Neural progenitor cell (in vitro differentiated cells): ENCODE data around the gene C19orf12. TPM values are rescaled to one million over a fixed set of nuclear protein-coding genes. Genes with fewer than 3 reads are reported as not detected.

Experiments
- DNase-seq: peaks from one replicate; pipeline ENCODE4 v3.0.0-alpha.2; 2016; ENCODE audit warnings: low spot score
- H2AFZ ChIP-seq: fragments of 200-600 bp; sonication (generic); replicated peaks from 2 replicates; pipeline ENCODE4 v1.6.1; 2016; ENCODE audit warnings: antibody characterized with exemption
- H3F3A ChIP-seq: fragments of 200-600 bp; sonication (generic); 2 replicates; pipeline ENCODE4 v1.6.1; 2016; ENCODE audit warnings: antibody characterized with exemption, low read depth
- H3K27ac ChIP-seq: fragments of 200-600 bp; sonication (generic); 2 replicates; pipeline ENCODE4 v1.5.1; 2016; ENCODE audit warnings: mild to moderate bottlenecking
- H3K27me3 ChIP-seq: fragments of 200-600 bp; sonication (generic); 2 replicates; pipeline ENCODE4 v1.6.1; 2016; ENCODE audit warnings: mild to moderate bottlenecking, moderate library complexity
- H3K36me3 ChIP-seq: fragments of 200-600 bp; sonication (generic); 2 replicates; pipeline ENCODE4 v1.5.1; 2016
- H3K4me1 ChIP-seq: fragments of 200-600 bp; sonication (generic); 2 replicates; pipeline ENCODE4 v1.6.1; 2016; ENCODE audit warnings: mixed run types
- H3K4me2 ChIP-seq: fragments of 200-600 bp; sonication (generic); 2 replicates; pipeline ENCODE4 v1.6.1; 2016
- H3K4me3 ChIP-seq: fragments of 200-600 bp; sonication (generic); 2 replicates; pipeline ENCODE4 v1.5.1; 2016
- H3K79me2 ChIP-seq: fragments of 200-600 bp; sonication (generic); 2 replicates; pipeline ENCODE4 v1.6.1; 2016; ENCODE audit warnings: low read depth
- H3K9ac ChIP-seq: fragments of 200-600 bp; sonication (generic); 2 replicates; pipeline ENCODE4 v1.6.1; 2016
- H3K9me3 ChIP-seq: fragments of 200-600 bp; sonication (generic); 2 replicates; pipeline ENCODE4 v1.5.1; 2016; ENCODE audit warnings: low read depth
- H4K20me1 ChIP-seq: fragments of 200-600 bp; sonication (generic); 2 replicates; pipeline ENCODE4 v1.6.1; 2016; ENCODE audit warnings: low read depth
- H3K27ac Mint-ChIP-seq: 3 replicates; pipeline ENCODE4 v1.8.0; 2021; ENCODE audit warnings: mixed read lengths
- H3K27me3 Mint-ChIP-seq: 2 replicates; pipeline ENCODE4 v1.8.0; 2022; ENCODE audit warnings: low read depth, mild to moderate bottlenecking, inconsistent platforms, moderate library complexity, mixed read lengths; ENCODE audit not compliant: insufficient read depth
- H3K36me3 Mint-ChIP-seq: 3 replicates; pipeline ENCODE4 v1.8.0; 2021; ENCODE audit warnings: mixed read lengths
- H3K4me1 Mint-ChIP-seq: 3 replicates; pipeline ENCODE4 v1.8.0; 2021; ENCODE audit warnings: mixed read lengths
- H3K4me3 Mint-ChIP-seq: 3 replicates; pipeline ENCODE4 v1.8.0; 2021; ENCODE audit warnings: mild to moderate bottlenecking, moderate library complexity, mixed read lengths
- H3K9me3 Mint-ChIP-seq: 3 replicates; pipeline ENCODE4 v1.8.0; 2020; ENCODE audit warnings: mixed read lengths
- CTCF ChIP-seq: fragments of 200-600 bp; sonication (generic); IDR thresholded peaks from 2 replicates; pipeline ENCODE4 v1.5.1; 2017; ENCODE audit warnings: antibody characterized with exemption, mild to moderate bottlenecking
- EZH2 ChIP-seq: fragments of 200-600 bp; sonication (generic); IDR thresholded peaks from 2 replicates; pipeline ENCODE4 v1.6.1; 2017; ENCODE audit warnings: antibody characterized with exemption, mild to moderate bottlenecking, moderate library complexity
- EZH2phosphoT487 ChIP-seq: fragments of 200-600 bp; sonication (generic); IDR thresholded peaks from 2 replicates; pipeline ENCODE4 v1.6.1; 2017; ENCODE audit warnings: antibody characterized with exemption
- total RNA-seq: library from RNA; depleted of rRNA; stranded (reverse); fragments of >200 nt; gene quantifications from 2 replicates; pipeline ENCODE4 v1.2.3, GENCODE V29; 2015; ENCODE audit warnings: low replicate concordance

The C19orf12 gene
- total RNA-seq, 1 donor from 2014 or later: 28.2 TPM

DNA sequence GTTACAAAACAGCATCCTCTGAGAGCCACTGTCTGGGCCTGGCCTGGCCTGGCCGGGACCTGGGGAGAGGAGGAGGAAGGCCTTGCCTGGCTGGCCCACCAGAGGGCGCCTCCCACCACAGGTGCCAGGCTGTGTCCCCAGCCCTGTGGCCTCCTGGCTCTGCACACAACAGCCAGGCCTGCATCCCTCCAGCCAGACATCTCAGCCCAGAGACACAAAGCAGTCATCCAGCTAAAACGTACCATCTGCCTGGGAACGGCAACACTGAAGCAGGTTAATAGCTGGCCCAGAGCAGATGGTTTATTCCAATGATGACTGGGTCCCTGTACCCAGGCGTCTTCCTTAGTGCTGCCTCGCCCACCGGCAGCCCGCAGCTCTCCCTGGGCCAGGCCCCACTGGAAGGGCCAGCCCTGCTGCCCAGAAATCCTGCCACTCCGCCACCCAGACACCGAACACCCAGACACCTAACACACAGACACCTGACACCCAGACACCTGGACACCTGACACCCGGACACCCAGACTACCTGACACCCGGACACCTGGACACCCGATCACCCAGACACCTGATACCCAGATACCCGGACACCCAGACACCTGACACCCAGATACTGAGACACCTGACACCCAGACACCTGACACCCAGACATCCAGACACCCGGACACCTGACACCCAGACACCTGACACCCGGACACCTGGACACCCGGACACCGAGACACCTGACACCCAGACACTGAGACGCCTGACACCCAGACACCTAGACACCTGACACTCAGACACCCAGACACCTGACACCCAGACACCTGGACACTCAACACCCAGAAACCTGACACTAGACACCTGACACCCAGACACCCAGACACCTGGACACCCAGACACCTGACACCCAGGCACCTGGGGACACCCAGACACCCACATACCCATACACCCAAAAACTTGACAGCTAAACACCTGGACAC lies 20.1 kb downstream of the C19orf12 start:
- H3K27me3 Mint-ChIP-seq: peaks cover 5% of the 10 kb centered on the region
- peaks cover 2% of the 10 kb centered on the region for H3K9me3 Mint-ChIP-seq
- peak; percentile 85 for DNase-seq
- Histone ChIP-seq H3K27me3 (no peaks in the 10 kb centered on the region), H3K9ac (no peak overlapping the region), H3K9me3 (no peaks in the 10 kb centered on the region), H3K27ac (no peak overlapping the region), H3F3A (no peaks in the 10 kb centered on the region), H3K79me2 (no peaks in the 10 kb centered on the region), H4K20me1 (no peaks in the 10 kb centered on the region), H3K4me2 (no peak overlapping the region), H3K4me3 (no peak overlapping the region), H3K36me3 (no peaks in the 10 kb centered on the region), H3K4me1 (peaks cover 4% of the 10 kb centered on the region), H2AFZ (no peak overlapping the region)
- peak overlapping the region; percentile 48 for H3K4me3 Mint-ChIP-seq
- TF ChIP-seq EZH2phosphoT487 (no peak), EZH2 (no peak), CTCF (peak; percentile 92)
- H3K4me1 Mint-ChIP-seq: no peaks in the 10 kb centered on the region
- H3K27ac Mint-ChIP-seq: no peak overlapping the region
- peaks cover 2% of the 10 kb centered on the region for H3K36me3 Mint-ChIP-seq

DNA sequence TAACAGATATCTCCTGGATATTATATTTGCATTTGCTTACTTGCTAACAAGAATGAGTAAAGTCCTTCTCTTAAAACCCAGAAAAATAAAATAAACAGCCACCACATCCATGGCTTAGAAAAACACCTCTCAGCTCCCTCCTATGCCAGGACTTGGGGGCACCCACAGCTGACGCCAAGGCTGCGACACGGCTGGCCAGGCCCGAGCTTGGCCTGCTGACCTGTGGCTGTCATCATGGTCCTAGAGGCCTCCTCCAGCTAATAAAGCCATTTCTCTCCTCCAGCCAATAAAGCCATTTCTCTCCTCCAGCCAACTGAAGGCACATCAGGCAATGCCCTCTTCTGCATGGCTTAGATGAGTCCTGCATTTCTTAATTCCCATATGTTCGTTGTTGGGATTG lies 20.9 kb downstream of the C19orf12 start:
- no peaks in the 10 kb centered on the region for H3K4me1 ChIP-seq
- no peak overlapping the region for H2AFZ ChIP-seq
- no peak overlapping the region for H3K27ac Mint-ChIP-seq
- no peaks in the 10 kb centered on the region for H3F3A ChIP-seq
- no peaks in the 10 kb centered on the region for H3K27me3 ChIP-seq
- H3K36me3 Mint-ChIP-seq: peaks cover 6% of the 10 kb centered on the region
- H3K27ac ChIP-seq: no peak overlapping the region
- TF ChIP-seq EZH2phosphoT487: no peak
- H3K36me3 ChIP-seq: no peaks in the 10 kb centered on the region
- peaks cover 9% of the 10 kb centered on the region for H3K27me3 Mint-ChIP-seq
- H3K4me3 Mint-ChIP-seq: no peak overlapping the region
- H3K4me2 ChIP-seq: no peak overlapping the region
- H3K4me1 Mint-ChIP-seq: no peaks in the 10 kb centered on the region
- no peaks in the 10 kb centered on the region for H3K9me3 ChIP-seq
- H3K9ac ChIP-seq: no peak overlapping the region
- H3K79me2 ChIP-seq: no peaks in the 10 kb centered on the region
- H3K4me3 ChIP-seq: no peak overlapping the region
- H4K20me1 ChIP-seq: no peaks in the 10 kb centered on the region
- H3K9me3 Mint-ChIP-seq: peaks cover 7% of the 10 kb centered on the region
- no peak for DNase-seq

GRCh38 chr19:29690842-29691241 lies 24.2 kb downstream of the C19orf12 start:
- H2AFZ ChIP-seq: no peak overlapping the region
- H3K4me3 ChIP-seq: no peak overlapping the region
- H3K4me1 Mint-ChIP-seq: peaks cover 9% of the 10 kb centered on the region
- H3K9ac ChIP-seq: no peak overlapping the region
- H3K9me3 Mint-ChIP-seq: peaks cover 9% of the 10 kb centered on the region
- H4K20me1 ChIP-seq: no peaks in the 10 kb centered on the region
- no peaks in the 10 kb centered on the region for H3K79me2 ChIP-seq
- peak; percentile 40 for TF ChIP-seq CTCF
- TF ChIP-seq EZH2phosphoT487: no peak
- no peaks in the 10 kb centered on the region for H3K36me3 ChIP-seq
- H3K36me3 Mint-ChIP-seq: peaks cover 6% of the 10 kb centered on the region
- H3K9me3 ChIP-seq: no peaks in the 10 kb centered on the region
- no peak overlapping the region for H3K27ac ChIP-seq
- no peak overlapping the region for H3K4me2 ChIP-seq
- H3F3A ChIP-seq: no peaks in the 10 kb centered on the region
- no peak overlapping the region for H3K4me3 Mint-ChIP-seq
- peak; percentile 37 for DNase-seq
- H3K27me3 Mint-ChIP-seq: peaks cover 7% of the 10 kb centered on the region
- H3K27ac Mint-ChIP-seq: no peak overlapping the region
- no peaks in the 10 kb centered on the region for H3K4me1 ChIP-seq
- no peaks in the 10 kb centered on the region for H3K27me3 ChIP-seq
